GM06990 (cell line): ENCODE results near the gene WWP2.

ENCODE experiments used
- DNase-seq: peaks from one replicate; pipeline ENCODE4 v3.0.0-alpha.2; 2011; ENCODE audit not compliant: insufficient read length; ENCODE audit errors: extremely low read depth
- H3K27me3 ChIP-seq: replicated peaks from 2 replicates; pipeline ENCODE4 v1.6.0; 2011; ENCODE audit warnings: low read length; ENCODE audit not compliant: control insufficient read depth, insufficient read depth
- H3K36me3 ChIP-seq: 2 replicates; pipeline ENCODE4 v1.5.1; 2011; ENCODE audit warnings: low read length; ENCODE audit not compliant: control insufficient read depth, insufficient read depth
- H3K4me3 ChIP-seq: replicated peaks from 2 replicates; pipeline ENCODE4 v1.5.1; 2011; ENCODE audit warnings: low read depth, mild to moderate bottlenecking, control low read depth, low read length
- TF ChIP-seq, protein P1 (sequence below): IDR thresholded peaks from 2 replicates; pipeline ENCODE4 v1.5.1; 2011; ENCODE audit warnings: low read length, control low read depth, mild to moderate bottlenecking, inconsistent platforms; ENCODE audit not compliant: insufficient read depth, poor library complexity, severe bottlenecking

WWP2 gene

DNA sequence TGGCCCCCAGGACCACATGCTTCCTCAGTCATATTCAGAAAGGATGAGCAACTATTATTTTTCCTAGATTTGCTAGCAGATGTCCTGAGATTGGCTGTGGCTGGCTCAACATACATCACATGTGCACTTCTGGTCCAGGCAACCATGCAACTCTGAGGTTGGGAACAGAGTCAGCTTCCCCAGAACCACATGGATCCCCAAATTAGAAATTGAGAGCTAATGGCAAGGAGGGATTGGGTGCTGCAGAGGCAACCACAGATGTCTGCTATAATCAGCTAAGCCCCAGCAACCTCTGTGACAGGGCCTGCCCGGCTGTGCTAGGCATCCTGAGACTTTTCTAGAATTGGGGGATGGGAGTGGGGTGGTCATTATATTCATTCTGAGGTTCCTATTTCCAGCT is 155.2 kb downstream of the WWP2 start:
- DNase-seq, result no peak
- Histone ChIP-seq H3K27me3 (no peaks in the 10 kb centered on the region), H3K36me3 (no peaks in the 10 kb centered on the region; the same call in 1 of the 2 replicates), H3K4me3 (no peak overlapping the region)
- TF ChIP-seq, protein P1, sequence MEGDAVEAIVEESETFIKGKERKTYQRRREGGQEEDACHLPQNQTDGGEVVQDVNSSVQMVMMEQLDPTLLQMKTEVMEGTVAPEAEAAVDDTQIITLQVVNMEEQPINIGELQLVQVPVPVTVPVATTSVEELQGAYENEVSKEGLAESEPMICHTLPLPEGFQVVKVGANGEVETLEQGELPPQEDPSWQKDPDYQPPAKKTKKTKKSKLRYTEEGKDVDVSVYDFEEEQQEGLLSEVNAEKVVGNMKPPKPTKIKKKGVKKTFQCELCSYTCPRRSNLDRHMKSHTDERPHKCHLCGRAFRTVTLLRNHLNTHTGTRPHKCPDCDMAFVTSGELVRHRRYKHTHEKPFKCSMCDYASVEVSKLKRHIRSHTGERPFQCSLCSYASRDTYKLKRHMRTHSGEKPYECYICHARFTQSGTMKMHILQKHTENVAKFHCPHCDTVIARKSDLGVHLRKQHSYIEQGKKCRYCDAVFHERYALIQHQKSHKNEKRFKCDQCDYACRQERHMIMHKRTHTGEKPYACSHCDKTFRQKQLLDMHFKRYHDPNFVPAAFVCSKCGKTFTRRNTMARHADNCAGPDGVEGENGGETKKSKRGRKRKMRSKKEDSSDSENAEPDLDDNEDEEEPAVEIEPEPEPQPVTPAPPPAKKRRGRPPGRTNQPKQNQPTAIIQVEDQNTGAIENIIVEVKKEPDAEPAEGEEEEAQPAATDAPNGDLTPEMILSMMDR, result no peak

DNA sequence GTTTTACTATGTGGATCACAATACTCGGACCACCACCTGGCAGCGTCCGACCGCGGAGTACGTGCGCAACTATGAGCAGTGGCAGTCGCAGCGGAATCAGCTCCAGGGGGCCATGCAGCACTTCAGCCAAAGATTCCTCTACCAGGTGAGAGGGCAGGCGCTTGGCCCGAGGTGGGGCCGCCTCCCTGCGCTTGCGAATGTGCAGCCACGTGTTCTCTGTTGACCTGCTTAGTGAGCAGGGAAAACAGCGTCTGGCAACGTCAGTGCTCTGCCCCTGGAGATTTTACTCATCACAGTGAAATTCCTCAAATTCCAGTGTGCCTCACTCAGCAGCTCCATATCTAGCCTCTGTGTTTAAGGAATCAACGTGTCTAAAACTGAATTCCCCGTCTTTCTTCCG is 155.6 kb downstream of the WWP2 start:
- Histone ChIP-seq H3K4me3 (no peak overlapping the region), H3K36me3 (no peaks in the 10 kb centered on the region; the same call in 1 of the 2 replicates), H3K27me3 (no peaks in the 10 kb centered on the region)
- no peak for DNase-seq
- TF ChIP-seq, protein P1, result no peak

DNA sequence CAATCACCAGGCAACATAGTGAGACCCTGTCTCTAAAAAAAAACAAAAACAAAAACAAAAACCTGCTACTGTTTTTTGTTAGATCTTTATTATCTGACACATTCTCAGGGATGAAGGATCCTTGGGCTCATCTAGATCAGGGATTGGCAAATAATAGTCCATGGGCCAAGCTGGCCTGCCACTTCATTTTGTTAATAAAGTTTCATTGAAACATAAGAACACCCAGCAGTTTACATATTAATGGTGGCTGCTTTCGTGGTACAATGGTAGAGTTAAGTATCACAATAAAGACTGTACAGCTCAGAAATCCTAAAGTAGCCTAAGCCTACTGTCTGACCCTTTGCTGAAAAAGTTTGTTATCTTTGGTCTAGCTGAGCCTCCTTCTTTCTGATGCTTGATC is 156.1 kb downstream of the WWP2 start:
- DNase-seq, result no peak
- H3K27me3 ChIP-seq, result no peaks in the 10 kb centered on the region
- TF ChIP-seq, protein P1, result no peak
- H3K36me3 ChIP-seq, result no peaks in the 10 kb centered on the region; the same call in 1 of the 2 replicates
- H3K4me3 ChIP-seq, result no peak overlapping the region

DNA sequence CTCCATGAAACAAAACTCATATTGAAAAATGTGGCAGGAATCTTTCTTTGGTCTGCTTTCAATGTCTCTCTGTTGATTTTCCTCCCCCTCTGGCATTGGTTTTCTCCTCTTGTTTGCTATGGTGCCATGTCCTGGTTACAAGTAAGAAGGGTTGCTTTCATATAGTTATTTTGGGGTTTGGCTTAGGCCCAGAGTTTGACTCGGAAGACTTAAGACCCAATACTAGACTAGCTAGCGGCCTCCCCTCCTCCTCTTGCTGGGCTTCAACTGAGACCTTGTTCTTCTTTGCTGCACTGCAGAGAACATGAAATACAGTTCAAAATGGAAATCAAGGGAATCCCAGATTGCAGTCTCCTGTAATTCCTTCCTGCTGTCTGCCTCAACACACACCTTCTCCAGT is 159.0 kb downstream of the WWP2 start:
- no peaks in the 10 kb centered on the region for H3K27me3 ChIP-seq
- H3K36me3 ChIP-seq, result no peaks in the 10 kb centered on the region; the same call in 1 of the 2 replicates
- TF ChIP-seq, protein P1, result no peak
- DNase-seq, result no peak
- no peak overlapping the region for H3K4me3 ChIP-seq

DNA sequence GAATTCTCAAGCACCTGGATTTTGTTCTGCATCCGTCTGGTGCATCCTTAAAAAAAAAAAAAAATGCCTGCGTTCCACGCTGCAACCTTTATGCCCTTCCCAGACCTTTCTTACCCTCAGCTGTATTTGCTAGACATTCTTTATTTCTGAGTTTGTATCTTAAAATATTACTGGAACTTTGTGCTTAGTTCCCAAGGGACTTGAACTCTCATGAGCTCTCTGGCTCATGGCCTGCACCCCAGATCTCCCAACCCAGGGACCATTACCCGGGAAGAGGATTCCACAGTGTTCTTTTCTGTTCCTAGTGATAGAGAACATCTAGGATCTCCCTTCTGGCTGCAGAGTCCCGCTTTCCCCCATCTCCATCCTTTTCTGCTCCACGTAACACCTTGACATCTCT is 160.1 kb downstream of the WWP2 start:
- Histone ChIP-seq H3K36me3 (peaks cover 1% of the 10 kb centered on the region), H3K4me3 (no peak overlapping the region), H3K27me3 (no peaks in the 10 kb centered on the region)
- no peak for DNase-seq
- TF ChIP-seq, protein P1, result no peak
